A673 (cell line): ENCODE measurements around the gene GXYLT1. TPM values are rescaled to one million over a fixed set of nuclear protein-coding genes. Genes with fewer than 3 reads are reported as not detected.

Source experiments
- Bru-seq: library from RNA; stranded (reverse); fragments of 400-500 nt; gene quantifications from one replicate; lab custom pipeline; 2021; lab: Mats Ljungman, UMichigan
- BruChase-seq, 2 experiments: library from RNA; stranded (reverse); fragments of 400-500 nt; gene quantifications; one replicate each; lab custom pipeline; 2021; lab: Mats Ljungman, UMichigan
- BruUV-seq: library from RNA; stranded (reverse); fragments of 400-500 nt; replicated peaks from 2 replicates; lab custom pipeline; 2021; lab: Mats Ljungman, UMichigan
- CTCF ChIA-PET: fragments of 300-600 bp; sonication (Branson Sonifier 250); formaldehyde crosslinking; loops from one replicate; lab custom pipeline; 2022; ENCODE audit warnings: antibody characterized with exemption; lab: Charles Lee
- POLR2A ChIA-PET: fragments of 300-600 bp; sonication (Branson Sonifier 250); formaldehyde crosslinking; loops from one replicate; lab custom pipeline; 2022; ENCODE audit warnings: antibody characterized with exemption; ENCODE audit not compliant: low non-redundant PET; lab: Charles Lee
- DNase-seq: peaks from one replicate; pipeline ENCODE4 v3.0.0-alpha.2; 2015; ENCODE audit warnings: low spot score
- H3K27ac ChIP-seq: fragments of 200-600 bp; sonication (generic); 2 replicates; pipeline ENCODE4 v1.5.1; 2016; ENCODE audit warnings: mixed run types, low read depth, mild to moderate bottlenecking, mixed read lengths, antibody characterized with exemption, low read length; ENCODE audit not compliant: poor library complexity, severe bottlenecking
- H3K27me3 ChIP-seq: fragments of 200-600 bp; sonication (generic); replicated peaks from 2 replicates; pipeline ENCODE4 v1.6.1; 2017; ENCODE audit warnings: mixed run types, low read depth, mild to moderate bottlenecking, mixed read lengths, antibody characterized with exemption, low read length; ENCODE audit not compliant: insufficient read depth, poor library complexity
- H3K36me3 ChIP-seq: fragments of 200-600 bp; sonication (generic); 2 replicates; pipeline ENCODE4 v1.6.1; 2016; ENCODE audit warnings: mixed run types, mild to moderate bottlenecking, mixed read lengths, antibody characterized with exemption, low read length; ENCODE audit not compliant: insufficient read depth, poor library complexity, severe bottlenecking
- H3K4me1 ChIP-seq: fragments of 200-600 bp; sonication (generic); 2 replicates; pipeline ENCODE4 v1.6.1; 2017; ENCODE audit warnings: mixed run types, mild to moderate bottlenecking, mixed read lengths, antibody characterized with exemption, low read length; ENCODE audit not compliant: insufficient read depth, poor library complexity, severe bottlenecking
- H3K4me3 ChIP-seq: fragments of 200-600 bp; sonication (generic); 2 replicates; pipeline ENCODE4 v1.5.1; 2016; ENCODE audit warnings: low read depth, mixed run types, mild to moderate bottlenecking, mixed read lengths, low read length; ENCODE audit not compliant: poor library complexity, severe bottlenecking
- H3K9me3 ChIP-seq: fragments of 200-600 bp; sonication (generic); 2 replicates; pipeline ENCODE4 v1.6.1; 2016; ENCODE audit warnings: mixed run types, low read depth, mild to moderate bottlenecking, mixed read lengths, antibody characterized with exemption, low read length; ENCODE audit not compliant: poor library complexity, severe bottlenecking
- CTCF ChIP-seq: fragments of 300-800, 200-600 bp; sonication (generic); conservative IDR thresholded peaks from 2 replicates; pipeline ENCODE4 v1.5.1; 2017; ENCODE audit warnings: low read depth, mild to moderate bottlenecking, antibody characterized with exemption, low read length, moderate library complexity, mixed read lengths
- EZH2 ChIP-seq: fragments of 200-600 bp; sonication (generic); IDR thresholded peaks from 2 replicates; pipeline ENCODE4 v1.6.1; 2017; ENCODE audit warnings: borderline replicate concordance, low read depth, mild to moderate bottlenecking, mixed read lengths, antibody characterized with exemption, low read length; ENCODE audit not compliant: poor library complexity, severe bottlenecking
- intact Hi-C: fragments of 100-400 bp; cut with micrococcal nuclease; formaldehyde crosslinking; loops from one replicate; pipeline ENCODE4 v1.10.0; 2022; ENCODE audit not compliant: unreplicated experiment
- long read RNA-seq: library from polyadenylated mRNA; stranded (forward); transcript quantifications from one replicate; pipeline ENCODE4 v2.0.0, GENCODE V29; 2022
- total RNA-seq: library from RNA; stranded (reverse); gene quantifications from 2 replicates; pipeline ENCODE4 v1.2.3, GENCODE V29; 2021

Gene GXYLT1
- 25.0 and 26.7 TPM in 2 replicates for total RNA-seq
- percentile 86 among the genes with signal in this experiment for Bru-seq, nascent RNA
- percentile 89 among the genes with signal in this experiment for BruChase-seq, experiment 1, labeled RNA remaining after a 2-hour chase
- BruChase-seq, experiment 2, labeled RNA remaining after a 6-hour chase, result percentile 92 among the genes with signal in this experiment
- long read RNA-seq, full-length matches to known transcripts, result 25 of 34 reads
- long read RNA-seq, partial matches to known transcripts, result 2 of 34 reads
- long read RNA-seq, other reads (novel, unspliced or antisense), result 7 of 34 reads

GRCh38 chr12:42144408-42145196 is at the start of gene GXYLT1:
Gene GXYLT1, minus strand, starts transcription at chr12:42144874. Its CDS starts 228 bp downstream, at chr12:42144646.
- peaks cover 21% of the 10 kb centered on the region for H3K4me1 ChIP-seq
- H3K36me3 ChIP-seq, result no peaks in the 10 kb centered on the region
- peak within 1 kb of the TSS; percentile 83 for H3K4me3 ChIP-seq
- no peaks in the 10 kb centered on the region for H3K9me3 ChIP-seq
- DNase-seq, result peak; percentile 93
- intact Hi-C loops, result loop anchor here (5.0 kb wide), 1 partner anchor 183 kb away; the partner anchor contains the start of genes PPHLN1 and ZCRB1
- TF ChIP-seq EZH2 (no peak), CTCF (no peak)
- BruUV-seq, result no TSS peak
- H3K27ac ChIP-seq, result peak within 1 kb of the TSS; percentile 71
- no peaks in the 10 kb centered on the region for H3K27me3 ChIP-seq
- CTCF ChIA-PET, result no interaction called here
- POLR2A ChIA-PET, result interaction anchor here (0.6 kb wide), 1 partner anchor 93 kb away, joined by 7 read pairs; the partner anchor contains the start of gene YAF2

- no peaks in the 10 kb centered on the region for H3K4me1 ChIP-seq
- BruUV-seq, result no TSS peak
- intact Hi-C loops, result no loop called here
- CTCF ChIA-PET, result no interaction called here
- POLR2A ChIA-PET, result no interaction called here
- H3K4me3 ChIP-seq, result no peak overlapping the region
- no peak for TF ChIP-seq EZH2
- TF ChIP-seq CTCF, result no peak
- H3K9me3 ChIP-seq, result no peaks in the 10 kb centered on the region
- no peaks in the 10 kb centered on the region for H3K36me3 ChIP-seq
- no peak overlapping the region for H3K27ac ChIP-seq
- no peak for DNase-seq
- H3K27me3 ChIP-seq, result no peaks in the 10 kb centered on the region
These were observed 48.0 kb upstream of the GXYLT1 start for GRCh38 chr12:42192686-42193085.

GRCh38 chr12:42192258-42192657 is 47.6 kb upstream of the GXYLT1 start:
- H3K9me3 ChIP-seq, result no peaks in the 10 kb centered on the region
- no TSS peak for BruUV-seq
- no peaks in the 10 kb centered on the region for H3K4me1 ChIP-seq
- ChIA-PET CTCF (no interaction called here), POLR2A (no interaction called here)
- H3K36me3 ChIP-seq, result no peaks in the 10 kb centered on the region
- no peak overlapping the region for H3K4me3 ChIP-seq
- no peaks in the 10 kb centered on the region for H3K27me3 ChIP-seq
- no peak overlapping the region for H3K27ac ChIP-seq
- TF ChIP-seq EZH2 (no peak), CTCF (no peak)
- no peak for DNase-seq
- intact Hi-C loops, result no loop called here
